T-helper 1 cell treated with Interleukin-12 subunit alpha and Interleukin-12 subunit beta and Interleukin-4 antibody, amounts not matched to agents 30 ng/mL and 1 ng/mL, for 36 hours (primary cell): ENCODE data around the gene CHML. TPM values are rescaled to one million over a fixed set of nuclear protein-coding genes. Genes with fewer than 3 reads are reported as not detected.

ENCODE experiments used
- intact Hi-C: fragments of 100-400 bp; cut with micrococcal nuclease; formaldehyde crosslinking; loops from one replicate; pipeline ENCODE4 v1.15.1; 2024
- total RNA-seq: library from RNA; stranded (reverse); gene quantifications from 2 replicates; pipeline ENCODE4 v1.2.3, GENCODE V29; 2022

The CHML gene
- total RNA-seq, 1 donor from 2014 or later, result 8.5 TPM

GRCh38 chr1:241627453-241628259, 12.5 kb downstream of the CHML start:
- intact Hi-C loops, result loop anchor here (1.0 kb wide), 5 partner anchors 13 to 108 kb away; partner anchors contain the start of genes CHML, FH and OPN3

DNA sequence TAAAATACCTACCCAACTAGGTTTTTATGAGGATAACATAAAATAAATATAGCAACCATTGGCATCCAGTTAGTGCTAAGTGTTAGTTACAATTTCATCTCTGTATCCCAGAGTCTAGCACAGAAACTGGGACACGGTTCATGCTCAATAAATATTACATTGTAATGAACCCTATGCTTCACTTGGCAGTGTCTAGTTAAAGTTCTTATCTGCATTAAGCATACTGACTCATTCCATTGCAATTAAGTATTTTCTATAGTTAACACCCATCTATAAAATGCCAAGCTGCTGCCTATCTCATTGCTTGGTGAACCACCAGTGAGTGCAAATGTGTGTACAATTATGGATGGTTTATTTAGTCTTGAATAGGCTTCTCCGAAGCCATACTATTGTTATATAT, 15.2 kb downstream of the CHML start:
- intact Hi-C loops, result no loop called here

DNA sequence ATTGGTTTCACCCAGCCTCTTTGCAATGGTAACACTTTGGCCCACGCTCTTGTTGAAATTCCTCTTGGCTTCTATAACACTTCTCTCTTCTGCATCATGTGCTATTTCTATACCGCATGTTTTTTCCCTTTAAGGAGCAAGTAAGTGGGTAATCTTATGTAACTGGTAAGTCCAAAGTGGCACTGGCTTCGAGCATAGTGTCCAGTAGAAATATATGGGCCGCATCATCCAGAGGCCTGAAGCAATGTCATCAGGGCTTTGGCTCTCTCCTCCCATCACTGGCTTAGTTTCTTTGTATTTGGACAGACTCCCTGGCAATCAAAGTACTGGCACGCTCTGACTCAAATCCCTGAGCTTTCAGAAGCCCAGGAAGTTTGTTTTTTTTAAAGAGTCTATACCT, 17.5 kb downstream of the CHML start:
- intact Hi-C loops, result no loop called here

- intact Hi-C loops, result no loop called here
Observed at GRCh38 chr1:241617426-241617825, 22.7 kb downstream of the CHML start.

- intact Hi-C loops, result no loop called here
Observed at GRCh38 chr1:241615043-241615974, 24.9 kb downstream of the CHML start.

DNA sequence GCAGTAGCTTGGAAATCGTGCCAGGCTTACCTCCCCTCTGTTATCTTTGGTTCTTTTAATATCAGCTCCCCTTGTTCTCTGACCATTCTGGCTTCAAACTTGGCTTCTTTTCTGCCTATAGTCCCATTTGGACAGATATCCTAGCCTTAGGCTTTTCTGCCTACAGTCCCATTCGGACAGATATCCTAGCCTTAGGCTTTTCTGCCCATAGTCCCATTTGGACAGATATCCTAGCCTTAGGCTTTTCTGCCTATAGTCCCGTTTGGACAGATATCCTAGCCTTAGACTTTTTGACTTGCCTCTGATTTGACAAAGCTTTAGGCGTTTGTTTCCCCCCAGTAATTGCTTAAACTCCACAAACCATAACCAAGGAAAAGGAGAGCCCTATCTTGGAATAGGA, 25.6 kb downstream of the CHML start:
- intact Hi-C loops, result no loop called here

DNA sequence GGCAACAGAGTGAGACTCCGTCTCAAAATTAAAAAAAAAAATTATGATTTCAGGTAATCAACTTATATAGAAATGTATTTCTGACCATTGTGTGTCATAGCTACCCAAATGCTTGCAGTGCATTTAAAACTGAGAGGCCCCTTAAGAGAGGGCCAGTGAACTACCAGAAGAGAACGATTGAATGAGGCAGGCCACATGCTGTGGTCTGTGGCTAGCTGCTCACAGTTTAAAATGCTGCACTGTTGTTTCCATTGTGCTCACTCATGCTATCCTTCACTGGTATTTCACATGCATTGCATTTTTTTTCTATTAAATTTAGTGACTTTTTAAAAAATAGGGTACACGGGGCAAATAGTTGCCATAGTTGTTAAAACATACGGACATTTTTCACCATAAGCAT, 26.0 kb downstream of the CHML start:
- intact Hi-C loops, result no loop called here

DNA sequence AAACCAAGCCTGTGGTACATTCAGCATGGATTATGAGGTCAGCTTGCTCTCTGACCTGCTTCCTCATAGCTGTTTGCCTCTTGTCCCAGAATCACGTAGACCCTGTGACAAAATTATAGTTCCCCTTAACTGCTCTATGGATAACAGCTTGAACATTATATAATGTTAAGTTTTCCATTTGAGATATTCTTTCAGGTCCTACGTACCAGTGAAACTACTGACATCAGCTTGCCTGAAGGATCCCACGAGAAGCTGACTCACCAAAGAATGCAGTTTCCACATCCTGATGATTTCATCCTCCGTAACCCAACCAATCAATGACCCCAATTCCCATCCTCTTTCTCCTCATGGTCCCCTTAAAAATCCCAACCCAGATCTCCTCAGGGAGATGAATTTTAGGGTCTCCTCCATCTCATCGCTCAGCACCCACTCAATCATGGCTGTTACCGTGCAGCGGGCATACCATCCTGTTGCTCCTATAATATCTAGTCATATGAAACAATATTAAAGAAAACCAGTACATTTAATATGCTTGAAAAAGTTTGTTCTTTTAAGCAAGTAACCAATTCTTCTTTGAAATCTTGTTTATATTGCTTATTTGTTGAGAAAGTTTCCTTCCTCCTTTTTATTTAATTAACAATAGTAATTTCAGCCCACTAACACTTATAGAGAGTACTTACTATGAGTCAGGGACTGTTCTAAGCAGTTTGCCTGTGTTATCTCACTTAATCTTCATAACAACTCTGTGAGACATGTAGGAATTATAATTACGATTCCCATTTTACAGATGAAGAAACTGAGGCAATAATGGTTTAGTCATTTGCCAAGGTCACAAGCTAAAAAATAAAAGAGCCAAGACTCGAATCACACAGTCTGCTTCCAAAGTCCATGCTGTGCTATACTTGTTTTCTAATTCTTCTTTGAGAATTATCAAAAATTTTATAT, 27.4 kb downstream of the CHML start:
- intact Hi-C loops, result no loop called here

DNA sequence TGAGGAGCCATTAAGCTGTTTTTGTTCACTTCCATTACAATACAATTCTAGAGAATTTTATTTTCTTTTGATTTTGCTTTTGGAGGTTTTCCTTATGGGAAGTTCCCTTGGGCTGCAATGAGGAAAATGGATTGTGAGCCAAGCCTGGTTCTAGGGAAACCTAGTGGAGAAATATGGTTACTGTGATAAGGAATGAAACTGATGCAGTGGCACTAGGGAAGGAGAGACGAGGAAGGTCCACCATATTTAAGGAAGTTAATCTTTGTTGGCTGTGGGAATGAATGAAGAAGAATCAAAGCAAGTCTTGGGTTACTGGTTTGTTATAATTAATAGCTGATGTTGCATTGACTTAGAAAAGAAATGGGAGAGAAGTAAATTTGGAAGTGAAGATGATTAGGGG, 28.4 kb downstream of the CHML start:
- intact Hi-C loops, result loop anchor here (1.0 to 2.0 kb wide), 9 partner anchors 16 to 406 kb away; partner anchors contain the start of genes CHML and OPN3

DNA sequence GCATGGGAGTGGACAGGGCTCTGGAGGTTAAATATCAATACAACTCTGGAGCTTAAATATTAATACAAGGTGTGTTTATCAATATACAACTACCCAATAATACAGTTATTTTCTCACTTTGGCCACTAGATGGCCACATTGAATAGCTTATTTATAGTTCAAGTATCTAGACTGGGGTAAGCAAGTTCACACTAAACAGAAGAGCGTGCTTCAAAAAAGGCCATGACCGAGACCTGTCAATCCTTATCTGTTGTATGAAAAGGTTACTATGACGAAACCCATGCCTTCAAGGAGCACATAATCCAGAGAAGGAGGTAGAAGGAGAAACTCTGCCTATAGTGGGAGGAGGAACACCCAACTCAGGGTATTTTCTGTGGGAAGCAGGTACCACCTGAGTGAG, 29.1 kb downstream of the CHML start:
- intact Hi-C loops, result loop anchor here (1.0 to 2.0 kb wide), 9 partner anchors 16 to 406 kb away; partner anchors contain the start of genes CHML and OPN3

DNA sequence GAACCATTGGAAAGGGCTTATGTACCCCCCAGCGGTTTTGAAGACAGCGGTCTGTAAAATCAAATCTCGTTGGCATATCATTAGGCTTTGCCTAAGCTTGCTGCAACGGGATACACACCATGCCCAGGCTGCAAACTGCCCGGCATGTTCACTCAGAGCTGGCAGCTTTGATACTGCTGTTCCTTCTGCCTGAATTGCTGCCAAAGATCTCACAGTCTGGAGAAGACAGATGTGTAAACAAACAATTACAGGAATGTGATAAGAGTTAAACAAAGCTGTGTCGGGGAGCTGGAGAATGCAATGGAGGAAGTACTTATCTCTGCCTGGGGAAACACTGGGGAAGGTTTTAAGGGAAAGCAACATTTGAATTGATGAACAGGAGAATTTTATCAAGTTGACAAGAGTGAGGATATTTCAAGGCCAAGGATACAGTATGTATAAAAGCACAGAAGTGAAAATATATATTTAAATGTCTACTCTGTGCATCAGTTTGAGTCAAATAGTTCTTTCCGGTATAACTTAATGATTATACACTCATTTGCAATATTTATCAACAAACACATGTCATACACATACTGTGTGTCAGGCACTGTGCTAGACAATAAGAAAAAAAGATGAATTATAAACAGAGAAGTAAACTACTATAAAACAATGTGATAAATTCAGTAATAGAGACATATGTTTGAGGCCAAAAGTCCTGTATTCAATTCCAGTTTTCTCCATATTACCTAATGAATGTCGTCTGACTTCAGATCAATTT, 29.9 kb downstream of the CHML start:
- intact Hi-C loops, result loop anchor here (2.0 kb wide), 1 partner anchor 377 kb away; no protein-coding TSS in a partner anchor

- intact Hi-C loops, result no loop called here
Observed at GRCh38 chr1:241608379-241609033, 31.7 kb downstream of the CHML start.

DNA sequence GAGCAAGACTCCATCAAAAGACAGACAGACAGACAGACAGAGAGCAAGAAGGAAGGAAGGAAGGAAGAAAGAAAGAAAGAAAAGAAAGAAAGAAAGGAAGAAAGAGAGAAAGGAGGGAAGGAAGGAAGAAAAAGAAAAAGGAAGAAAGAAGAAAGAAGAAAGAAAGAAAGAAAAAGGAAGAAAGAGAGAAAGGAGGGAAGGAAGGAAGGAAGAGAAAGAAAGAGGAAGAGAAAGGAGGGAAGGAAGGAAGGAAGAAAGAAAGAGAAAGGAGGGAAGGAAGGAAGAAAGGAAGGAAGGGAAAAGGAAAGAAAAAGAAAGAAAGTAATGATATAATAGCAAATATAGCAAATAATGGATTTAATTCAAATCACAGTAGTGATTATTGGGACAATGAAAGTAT, 32.7 kb downstream of the CHML start:
- intact Hi-C loops, result no loop called here

DNA sequence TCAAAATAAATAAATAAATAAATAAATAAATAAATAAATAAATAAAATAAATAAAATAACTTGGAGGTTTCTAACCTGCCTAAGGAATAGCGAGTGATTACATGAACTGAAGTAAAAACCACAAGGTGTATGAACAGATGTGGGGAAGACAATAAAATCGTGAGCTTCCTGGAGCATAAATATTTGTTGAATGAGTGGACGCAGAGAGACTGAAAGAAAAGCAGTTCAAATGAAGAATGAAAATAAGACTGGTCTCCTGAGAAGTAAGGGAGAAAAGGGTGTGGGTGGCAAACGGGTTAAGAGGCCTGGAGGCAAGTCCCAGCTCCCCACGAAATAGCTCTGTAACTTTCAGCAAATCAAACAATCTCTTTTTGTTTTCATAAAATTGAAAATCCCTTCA, 33.6 kb downstream of the CHML start:
- intact Hi-C loops, result no loop called here

DNA sequence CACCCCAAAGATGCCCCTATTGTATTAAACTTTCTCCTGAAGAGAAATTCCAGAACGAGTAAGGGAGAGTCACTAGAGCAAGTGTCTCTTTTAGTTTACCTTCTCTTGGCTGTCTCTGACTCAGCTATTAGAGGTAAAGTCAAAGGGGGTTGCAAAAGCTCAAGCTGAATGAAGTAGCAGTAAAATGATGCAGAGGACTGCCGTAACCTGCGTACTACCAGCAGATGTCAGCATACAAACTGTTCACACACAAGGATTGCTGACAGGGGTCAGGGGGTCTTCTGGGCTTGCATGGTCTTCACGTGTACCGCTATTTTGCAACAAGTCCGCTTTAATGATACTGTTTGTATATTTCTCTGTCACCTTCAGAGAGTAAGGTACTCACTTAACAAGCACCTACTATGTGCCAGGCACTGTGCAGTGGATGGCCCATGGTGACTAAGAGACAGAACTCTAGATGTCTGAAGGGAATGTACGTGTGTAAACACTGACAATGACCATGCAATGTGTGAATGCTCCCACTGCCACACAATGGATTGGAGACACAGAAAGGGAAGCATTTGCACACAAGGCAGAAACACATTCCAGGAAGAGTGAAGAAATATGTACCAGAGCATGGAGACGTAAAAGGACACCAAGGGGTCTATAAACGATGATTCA, 34.9 kb downstream of the CHML start:
- intact Hi-C loops, result no loop called here

DNA sequence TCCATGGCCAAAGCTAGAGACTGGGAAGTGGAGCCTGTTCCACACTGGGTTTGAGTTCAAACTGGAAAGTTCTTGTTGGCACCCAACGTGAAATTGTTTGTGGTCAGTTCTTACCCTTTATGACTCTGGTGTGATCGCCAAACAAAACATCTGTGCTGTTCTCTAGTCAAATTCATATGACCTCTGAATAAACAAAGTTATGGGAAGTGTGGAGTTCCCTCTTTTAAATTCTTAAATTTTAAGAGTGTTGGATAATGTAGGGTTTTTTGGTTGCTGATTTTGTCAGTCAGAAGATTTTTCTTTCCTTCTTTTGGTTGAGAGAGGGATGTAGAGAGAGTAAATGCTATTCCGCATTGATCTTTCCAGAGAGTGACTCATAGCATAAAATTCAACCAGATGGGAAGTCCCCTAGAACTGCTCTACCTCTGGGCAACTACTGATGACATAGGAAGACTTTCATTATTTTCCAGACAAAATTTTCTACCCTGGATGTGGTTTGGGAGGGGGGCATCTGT, 36.4 kb downstream of the CHML start:
- intact Hi-C loops, result no loop called here

DNA sequence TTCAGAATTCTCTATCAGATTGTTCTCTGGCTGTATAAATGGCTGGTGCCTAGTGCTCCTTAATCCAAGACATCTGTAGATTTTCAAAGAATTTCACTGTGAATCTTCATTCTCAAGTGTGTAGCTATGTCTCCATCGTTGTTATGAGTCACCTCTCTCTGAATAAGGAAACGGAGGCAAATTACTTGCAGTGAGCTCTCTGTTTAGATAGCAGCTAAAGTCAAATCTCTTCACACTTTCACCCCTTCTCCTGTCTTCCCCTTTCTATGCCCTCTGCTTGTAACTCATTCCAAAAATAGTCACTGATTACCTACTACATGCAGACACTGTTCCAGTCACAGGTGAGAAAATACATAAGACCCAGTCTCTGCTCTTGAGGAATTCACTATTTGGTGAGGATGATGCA, 39.7 kb downstream of the CHML start:
- intact Hi-C loops, result no loop called here

GRCh38 chr1:241598249-241598648, 41.9 kb downstream of the CHML start:
- intact Hi-C loops, result no loop called here

GRCh38 chr1:241596633-241597032, 43.5 kb downstream of the CHML start:
- intact Hi-C loops, result no loop called here
